Measurements from ENCODE around the gene RAPGEF6.
A peak's percentile ranks its signal among the peaks of the same experiment; 100 is the strongest.
"Not testable (repeated sequence)": the region's sequence is repeated elsewhere in the genome, so short reads cannot be mapped to it uniquely, and the experiment has no call there.

Gene RAPGEF6

DNA sequence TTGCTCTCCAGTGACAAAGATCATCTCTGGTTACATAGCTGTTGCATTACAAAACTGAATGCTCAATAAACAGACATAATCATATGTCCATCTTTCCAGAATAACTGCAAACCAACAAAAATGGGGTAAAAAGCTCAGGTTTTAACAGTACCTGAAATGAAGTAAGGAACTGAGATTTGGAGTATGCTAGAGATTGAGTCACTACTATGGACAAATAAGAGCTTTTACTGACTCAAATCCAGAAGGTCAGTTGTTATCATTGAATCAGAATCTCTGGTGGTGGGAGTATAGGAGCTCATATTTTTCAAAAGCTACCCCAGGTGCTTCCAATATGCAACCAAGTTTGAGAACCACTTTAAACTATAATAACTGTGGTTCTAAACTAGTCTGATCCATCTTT, 4.1 kb upstream of the RAPGEF6 start:
- DNase-seq, result no peak

DNA sequence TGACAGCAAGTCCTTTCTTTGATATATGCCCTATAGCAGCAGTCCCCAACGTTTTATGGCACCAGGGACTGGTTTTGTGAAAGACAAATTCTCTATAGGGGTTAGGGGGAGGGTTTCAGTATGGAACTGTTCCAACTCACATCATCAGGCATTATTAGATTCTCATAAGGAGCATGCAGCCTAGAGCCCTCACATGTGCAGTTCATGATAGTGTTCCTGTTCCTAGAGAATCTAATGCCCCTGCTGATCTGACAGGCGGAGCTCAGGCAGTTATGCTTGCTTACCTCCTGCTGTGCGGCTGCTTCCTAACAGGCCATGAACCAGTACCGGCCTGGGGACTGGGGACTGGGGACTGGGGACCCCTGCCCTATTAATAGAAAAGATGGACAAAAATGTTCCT, 2.7 kb upstream of the RAPGEF6 start:
- DNase-seq, result no peak

DNA sequence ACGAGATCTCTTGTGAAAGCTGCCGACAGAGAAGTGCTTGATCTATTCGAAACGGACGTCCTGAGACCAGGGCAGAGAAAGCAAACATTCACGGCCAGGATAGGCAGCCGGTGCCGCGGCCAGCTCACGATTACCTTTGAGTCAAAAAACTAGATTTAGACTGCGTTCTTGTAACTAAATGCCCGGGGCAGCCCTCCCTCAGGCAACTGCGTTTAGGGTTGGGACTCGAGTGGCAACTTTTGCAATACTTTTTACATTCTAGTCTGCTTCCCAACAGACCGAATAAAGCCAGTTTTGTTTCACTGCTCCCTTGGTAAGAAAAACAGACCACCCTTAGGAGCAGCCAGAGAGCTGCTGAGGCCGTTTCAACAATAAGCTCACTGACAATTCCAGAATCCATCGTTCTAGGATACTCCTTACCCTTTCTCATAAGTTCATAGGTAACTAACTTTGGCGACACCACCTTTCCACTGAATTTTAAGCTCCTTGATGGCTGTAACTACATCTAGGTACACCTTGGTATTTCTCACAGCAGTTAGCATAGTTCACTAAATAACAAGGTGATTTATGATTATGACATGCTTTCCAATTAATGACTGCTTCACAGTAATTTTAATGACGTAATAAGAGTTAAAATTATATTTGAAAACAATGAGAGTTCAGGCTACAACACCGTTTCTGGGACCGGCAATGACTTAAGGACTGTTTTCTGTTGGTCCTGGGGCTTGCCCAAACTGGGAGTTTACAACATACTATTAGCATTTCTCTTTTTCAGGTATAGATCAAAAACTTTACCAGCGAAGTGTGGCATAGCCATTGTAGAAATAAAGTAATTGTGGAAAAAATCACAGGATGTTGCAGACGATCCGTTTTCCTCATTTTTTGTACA, 899 bp upstream of the RAPGEF6 start:
- no peak for DNase-seq

DNA sequence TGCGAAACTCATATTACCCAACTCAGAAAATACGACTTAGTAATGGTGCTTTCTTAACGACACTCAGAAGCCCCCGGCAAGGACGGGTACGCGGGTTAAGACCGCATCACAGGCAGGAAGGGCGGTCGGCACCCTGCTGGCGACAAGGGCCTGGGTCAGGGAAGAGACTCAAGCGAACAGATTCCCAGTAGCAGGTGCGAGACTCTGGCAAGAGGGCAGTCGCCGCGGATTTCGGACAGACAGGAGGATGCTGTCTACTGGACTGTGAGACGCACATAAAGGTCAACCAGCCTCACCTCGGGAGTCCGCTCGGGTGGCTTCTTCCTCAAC, 398 bp downstream of the RAPGEF6 start:
- DNase-seq, result peak; percentile 47 to 54

DNA sequence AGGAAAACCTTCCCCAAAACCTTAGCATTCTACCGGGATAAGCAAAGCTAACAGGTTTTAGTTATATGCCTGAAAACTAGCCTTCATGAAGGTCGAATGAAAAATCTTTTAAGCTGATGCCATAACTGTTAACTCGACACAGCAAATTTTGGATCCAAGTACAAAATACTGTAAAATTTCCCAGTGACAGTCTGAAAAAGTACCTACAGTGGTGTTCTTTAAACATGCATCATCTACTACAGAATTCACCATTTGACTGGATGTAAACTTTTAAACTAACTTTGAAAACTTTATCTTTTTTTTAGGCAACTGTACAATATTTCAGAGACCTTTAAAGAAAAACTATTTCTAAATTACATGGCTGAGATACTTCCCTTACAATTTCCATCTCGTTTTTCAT, 791 bp downstream of the RAPGEF6 start:
- DNase-seq, result no peak

DNA sequence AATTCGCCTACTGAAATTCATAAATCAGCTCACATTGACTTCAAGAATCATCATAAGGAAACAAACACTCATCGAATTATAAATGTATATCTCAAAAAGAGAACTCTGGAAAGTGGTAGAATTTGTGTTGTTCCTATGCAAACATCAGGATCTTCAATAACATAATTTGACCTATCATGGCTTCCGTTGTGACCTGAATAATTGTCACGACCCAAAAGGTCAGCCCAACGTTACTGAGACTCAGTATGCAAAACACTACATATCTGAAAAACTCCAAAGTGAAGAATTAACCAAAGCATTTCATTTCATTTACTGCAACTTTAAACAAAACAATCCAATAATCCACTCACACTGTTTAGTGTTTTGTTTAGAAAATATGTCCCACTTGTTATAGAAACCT, 1.2 kb downstream of the RAPGEF6 start:
- DNase-seq, result no peak

DNA sequence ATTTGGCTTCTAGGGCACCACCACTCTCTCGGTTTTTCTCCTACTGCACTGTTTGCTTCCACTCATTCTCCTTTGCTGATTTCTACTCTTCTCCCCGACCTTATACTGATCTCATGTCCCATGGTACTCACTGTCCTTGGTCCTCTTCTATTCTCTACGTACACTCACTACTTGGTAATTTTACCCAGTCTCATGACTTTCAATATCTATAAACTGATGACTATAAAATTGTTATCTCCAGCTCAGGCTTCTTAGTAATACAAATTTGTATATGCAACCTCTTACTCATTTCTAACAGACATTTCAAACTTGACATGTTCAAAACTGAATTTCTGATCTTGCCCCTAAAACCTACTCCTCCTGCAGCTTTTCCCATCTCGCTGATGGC, 4.1 kb downstream of the RAPGEF6 start:
- no peak for DNase-seq

DNA sequence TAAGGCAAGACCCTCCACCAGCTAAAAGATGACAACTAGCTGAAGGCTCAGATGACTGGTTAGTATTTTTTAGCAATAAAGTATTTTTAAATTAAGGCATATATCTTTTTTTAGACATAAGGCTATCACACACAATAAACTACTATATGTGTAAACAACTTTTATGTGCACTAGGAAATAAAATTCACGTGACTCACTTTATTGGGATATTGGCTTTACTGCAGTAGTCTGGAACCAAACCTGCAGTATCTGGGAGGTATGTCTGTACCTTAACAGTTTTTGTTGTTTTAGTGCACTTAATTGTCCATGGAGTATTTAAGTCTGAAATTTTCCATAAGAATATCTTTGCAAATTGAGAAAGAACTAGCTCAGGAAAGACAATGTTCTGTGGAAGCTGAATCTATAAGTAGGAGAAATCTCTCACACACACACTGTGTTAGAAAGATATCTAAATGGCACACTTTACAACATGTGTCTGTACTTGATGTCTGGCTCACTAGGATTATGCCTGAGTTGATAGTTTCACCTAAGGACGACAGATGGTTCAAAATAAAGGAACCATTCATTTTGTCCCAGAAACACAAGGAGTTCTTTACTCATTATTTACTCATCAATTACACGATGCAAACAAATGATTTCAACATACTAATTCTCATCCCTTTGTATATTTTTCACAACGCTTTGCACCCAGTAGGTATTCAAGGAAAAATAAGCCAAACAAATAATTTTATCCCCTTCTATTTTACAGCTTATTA, 4.6 kb downstream of the RAPGEF6 start:
- DNase-seq, result no peak

DNA sequence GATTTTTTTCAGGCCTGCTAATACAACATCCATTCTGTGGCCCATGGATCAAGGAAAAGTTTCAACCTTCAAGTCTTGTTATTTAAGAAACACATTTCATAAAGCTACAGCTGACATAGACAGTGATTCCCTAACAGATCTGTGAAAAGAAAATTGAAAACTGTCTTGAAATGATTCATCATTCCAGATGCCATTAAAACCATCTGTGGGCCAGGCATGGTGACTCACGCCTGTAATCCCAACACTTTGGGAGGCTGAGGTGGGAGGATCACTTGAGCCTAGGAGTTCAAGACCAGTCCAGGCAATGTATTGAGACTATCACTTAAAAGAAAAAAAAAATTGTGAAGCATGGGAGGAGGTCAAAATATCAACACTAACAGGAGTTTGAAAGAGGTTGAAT, 6.0 kb downstream of the RAPGEF6 start:
- DNase-seq, result no peak

DNA sequence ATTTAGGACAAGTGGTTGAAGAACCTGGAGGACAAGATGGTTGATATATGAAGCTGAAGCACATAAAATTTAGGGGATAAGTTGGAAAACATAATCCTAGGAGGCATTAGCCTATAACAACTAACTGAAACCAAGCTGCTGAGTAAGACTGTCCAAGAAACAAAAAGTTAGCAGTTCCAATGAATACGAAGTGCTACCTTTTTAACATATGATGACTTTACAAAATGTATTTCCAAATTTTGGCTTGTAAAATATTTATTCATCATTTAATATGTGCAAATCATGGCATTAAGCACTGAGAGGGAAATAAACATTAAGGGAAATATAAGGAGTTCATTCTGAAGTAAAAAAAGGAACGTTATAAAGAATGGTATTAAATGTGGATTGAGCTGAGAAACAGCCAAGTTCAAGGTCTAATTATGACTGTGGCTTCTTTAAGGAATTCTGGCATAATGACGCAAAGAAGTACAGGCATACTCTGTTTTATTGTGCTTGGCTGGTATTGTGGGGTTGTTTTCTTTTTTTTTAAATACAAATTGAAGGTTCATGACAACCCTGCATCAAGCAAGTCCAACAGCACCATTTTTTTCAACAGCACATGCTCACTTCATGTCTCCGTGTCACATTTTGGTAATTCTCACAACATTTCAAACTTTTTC, 7.7 kb downstream of the RAPGEF6 start:
- no peak for DNase-seq

DNA sequence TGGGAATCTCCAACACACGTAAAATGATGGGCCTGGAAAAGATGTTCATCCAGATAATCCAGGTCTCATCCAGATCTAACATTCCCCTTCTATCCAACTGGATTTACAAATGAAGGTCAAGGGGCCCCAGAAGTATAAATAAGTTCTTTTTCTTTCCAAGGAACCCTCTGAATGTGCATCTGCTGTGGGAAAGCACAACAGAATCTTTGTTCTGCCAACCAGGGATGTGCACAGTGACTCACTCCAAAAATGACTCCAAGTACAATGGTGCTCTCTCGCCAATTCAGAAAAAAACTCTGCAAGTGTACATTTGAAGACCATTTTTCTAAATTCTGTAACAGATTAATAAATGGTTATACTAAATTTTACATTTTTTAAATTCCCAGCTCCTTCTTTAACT, 12.4 kb downstream of the RAPGEF6 start:
- no peak for DNase-seq

DNA sequence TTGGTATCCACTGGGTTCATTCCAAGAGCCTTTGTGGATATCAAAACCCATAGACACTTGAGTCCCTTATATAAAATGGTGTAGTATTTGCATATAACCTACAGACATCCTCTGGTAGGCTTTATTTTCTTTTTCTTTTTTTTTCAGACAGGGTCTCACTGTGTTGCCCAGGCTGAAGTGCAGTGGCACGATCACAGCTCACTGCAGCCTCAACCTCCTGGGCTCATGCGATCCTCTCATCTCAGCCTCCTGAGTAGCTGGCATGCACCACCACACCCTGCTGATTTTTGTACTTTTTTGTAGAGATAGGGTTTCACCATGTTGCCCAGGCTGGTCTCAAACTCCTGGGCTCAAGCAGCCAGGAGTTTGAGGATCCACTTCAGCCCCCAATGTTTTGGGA, 13.9 kb downstream of the RAPGEF6 start:
- DNase-seq, result not testable (repeated sequence)

DNA sequence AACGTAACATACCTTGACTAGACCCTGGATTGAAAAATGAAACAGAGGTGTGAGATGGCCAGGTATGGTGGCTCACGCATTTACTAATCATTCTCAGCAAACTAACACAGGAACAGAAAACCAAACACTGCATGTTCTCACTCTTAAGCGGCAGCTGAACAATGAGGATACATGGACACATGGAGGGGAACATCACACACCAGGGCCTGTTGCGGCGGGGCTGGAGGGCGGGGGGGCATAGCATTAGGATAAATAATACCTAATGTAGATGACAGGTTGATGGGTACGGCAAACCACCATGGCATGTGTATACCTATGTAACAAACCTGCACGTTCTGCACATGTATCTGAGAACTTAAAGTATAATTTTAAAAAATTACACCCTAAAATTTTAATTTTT, 15.9 kb downstream of the RAPGEF6 start:
- no peak for DNase-seq

DNA sequence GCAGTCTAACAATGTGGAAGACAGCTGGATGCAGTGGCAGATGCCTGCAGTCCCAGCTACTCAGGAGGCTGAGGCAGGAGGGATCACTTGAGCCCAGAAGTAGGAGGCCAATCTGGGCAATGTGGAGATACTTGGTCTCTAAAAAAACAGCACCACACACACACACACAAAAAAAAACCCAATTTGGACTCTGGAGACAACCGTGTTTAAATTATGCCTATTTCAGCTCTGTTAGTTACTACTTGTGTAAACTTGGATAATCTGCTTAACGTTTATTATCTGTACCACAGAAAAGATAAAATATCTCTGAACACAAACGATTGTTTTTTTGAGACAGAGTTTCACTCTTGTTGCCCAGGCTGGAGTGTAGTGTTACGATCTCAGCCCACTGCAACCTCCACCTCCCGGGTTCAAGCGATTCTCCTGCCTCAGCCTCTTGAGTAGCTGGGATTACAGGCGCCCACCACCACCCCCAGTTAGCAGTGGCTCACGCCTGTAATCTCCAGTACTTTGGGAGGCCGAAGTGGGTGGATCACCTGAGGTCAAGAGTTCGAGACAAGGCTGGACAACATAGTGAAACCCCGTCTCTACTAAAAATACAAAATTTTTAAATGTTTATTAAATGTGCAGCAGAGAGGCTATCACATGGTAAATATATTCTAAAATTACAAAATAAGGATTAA, 17.7 kb downstream of the RAPGEF6 start:
- DNase-seq, result no peak

DNA sequence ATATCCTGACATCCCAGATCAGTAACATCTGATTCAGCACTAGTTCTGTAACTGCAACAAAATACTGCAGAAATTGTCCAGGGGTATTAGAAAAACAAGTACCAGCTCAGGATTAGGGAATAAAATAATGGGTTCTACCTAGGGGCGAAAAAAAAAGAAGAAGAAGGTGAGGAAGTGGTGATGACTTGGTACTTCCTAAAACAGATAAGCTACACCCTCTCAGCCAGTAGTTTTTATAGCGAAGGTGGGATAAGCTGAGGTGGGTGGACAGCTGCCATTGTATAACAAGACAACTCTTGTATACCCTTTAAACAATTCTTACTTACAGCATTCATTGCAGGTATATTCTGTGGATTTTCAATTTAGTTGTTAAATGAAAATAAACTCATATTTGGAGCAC, 19.1 kb downstream of the RAPGEF6 start:
- no peak for DNase-seq

DNA sequence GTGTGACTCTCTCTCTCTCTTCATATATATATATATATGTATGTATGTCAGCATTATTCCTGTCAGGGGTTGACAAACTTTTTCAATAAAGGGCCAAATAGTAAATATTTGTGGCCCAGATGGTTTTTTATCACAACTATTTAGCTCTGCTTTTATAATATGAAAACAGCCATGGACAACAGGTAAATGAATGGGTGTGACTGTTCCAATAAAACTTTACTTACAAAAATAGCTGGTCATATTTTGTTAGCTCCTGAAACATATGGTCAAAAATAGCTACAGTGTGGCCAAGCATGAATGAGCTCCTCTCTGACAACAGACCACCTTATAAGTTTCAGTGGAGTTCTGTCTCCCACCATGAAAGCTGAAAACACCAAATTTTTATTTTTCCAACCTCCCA, 21.6 kb downstream of the RAPGEF6 start:
- no peak for DNase-seq

DNA sequence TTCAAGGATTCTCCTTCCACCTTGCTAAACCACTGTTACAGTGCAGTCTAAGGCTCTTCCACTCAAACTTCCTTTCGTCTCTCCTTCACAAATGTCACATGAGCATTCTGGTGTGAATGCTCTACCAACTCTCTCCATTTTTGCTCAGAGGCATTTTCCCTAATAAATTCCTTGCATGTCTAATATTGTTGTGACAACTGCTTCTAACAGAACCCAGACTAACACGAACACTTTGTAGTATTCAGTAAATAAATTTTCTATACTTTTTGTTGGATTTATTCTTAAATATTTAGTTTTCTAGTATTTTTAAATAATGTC, 24.0 kb downstream of the RAPGEF6 start:
- DNase-seq, result no peak

DNA sequence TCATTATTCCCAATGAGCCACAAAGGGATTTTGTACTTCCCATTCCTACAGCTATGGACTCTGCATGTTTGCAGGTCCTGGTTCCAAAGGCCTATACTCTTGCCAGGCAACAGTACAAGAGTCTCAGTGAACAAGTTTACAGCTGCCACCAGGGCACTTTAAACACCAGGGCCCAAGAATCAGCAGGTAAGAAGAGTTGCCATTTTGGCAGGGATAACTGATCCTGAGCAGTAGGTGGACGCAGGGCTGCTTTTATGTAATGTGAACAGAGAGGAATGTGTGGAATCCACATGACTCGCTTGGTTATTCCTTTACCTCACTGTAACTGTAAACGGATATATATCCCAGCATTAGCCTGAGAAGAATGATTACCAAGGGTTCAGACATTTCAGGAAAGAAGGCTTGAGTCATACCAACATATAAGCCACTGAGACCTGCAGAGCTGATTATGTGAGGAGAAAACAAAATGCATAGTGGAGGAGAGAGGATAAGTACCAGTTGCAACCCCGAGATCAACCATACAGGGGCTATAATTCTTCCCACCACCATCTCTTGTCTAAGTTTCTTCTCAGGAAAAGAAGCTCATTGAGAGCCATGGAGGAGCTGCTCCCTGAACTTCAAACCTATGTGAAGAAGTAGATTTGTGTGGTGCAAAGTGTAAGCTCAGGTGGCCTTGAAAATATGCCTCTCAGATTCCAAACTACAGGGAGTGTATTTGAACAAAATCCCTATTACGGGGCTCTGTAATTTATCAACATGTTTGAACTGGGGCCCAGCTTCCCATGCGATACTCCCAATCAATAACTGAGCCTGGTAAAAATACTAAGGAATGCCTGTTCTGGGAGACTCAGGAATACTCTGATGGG, 24.6 kb downstream of the RAPGEF6 start:
- DNase-seq, result no peak

DNA sequence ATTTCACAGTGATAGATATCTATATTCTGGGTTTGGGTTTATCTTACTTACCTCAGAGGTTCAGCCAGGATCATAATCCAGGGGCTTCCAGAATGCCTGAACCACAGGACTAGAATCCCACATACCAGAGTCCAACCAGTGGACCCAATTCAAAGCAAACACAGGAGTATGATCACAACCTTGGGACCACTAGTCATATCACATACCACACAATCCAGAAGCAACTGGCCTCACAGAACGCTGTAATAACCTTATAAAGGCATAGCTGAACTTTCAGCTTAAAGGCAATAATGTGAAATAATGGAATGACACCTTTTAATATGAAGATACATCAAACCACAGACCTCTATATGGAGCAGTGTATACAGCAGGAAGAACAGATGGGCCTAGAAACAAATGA, 25.3 kb downstream of the RAPGEF6 start:
- DNase-seq, result no peak

DNA sequence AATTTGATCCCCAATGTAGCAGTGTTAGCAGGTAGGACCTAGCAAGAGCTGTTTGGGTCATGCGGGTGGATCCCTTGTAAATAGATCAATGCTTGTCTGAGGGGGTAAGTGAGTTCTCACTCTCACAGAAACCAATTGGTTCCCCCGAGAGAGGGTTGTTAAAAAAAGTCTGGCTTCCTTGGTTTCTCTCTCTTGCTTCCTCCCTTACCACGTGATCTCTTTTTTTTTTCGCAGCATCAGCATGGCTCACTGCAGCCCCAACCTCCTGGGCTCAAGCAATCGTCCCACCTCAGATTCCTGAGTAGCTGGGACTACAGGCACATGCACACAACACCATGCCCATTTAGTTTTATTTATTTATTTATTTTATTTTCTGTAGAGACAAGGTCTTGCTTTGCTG, 26.4 kb downstream of the RAPGEF6 start:
- no peak for DNase-seq

DNA sequence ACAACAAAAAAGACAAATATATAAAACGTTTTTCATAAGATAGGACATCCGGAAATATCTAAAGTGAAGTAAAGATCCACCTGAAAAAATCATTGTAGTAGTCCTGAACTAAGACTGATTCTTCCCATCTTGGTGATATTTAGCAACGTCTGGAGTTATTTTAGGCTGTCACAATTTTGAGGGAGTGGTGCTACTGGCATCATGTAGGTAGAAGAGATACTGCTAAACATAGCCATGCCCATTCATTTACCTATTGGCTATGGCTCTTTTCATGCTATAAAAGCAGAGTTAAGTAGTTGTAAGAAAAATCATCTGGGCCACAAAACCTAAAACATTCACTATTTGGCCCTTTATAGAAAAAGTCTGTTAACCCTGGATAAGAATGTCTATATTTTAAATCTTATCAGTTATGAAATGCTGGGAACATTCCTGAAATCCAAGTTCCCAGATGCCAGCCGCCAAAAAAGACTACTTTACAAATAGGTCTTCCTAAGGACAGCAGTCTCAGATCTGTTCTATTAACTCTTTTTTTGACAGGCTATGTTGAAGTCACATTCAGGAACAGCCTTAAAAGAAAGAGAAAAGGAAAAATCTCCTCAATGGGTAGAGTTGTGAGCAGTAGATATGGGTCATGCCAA, 27.0 kb downstream of the RAPGEF6 start:
- no peak for DNase-seq

DNA sequence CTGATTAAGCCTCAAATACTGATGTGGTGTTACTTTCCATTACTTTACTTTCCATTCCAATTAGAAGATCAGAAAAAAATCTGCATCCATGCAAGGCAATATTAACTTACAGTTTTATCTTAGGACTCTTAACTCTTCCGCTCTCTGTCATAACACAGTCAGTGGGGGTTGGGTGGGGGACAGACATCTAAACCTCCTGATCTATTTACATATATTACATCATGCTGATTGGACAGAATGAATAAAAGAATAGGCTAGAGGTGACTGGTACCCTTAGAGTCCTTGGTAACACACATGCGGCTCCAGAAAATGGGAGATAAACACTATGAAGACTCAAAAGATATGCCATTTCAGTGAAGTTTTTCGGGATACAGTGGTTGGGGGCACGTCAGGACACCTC, 27.6 kb downstream of the RAPGEF6 start:
- no peak for DNase-seq

Measured in stimulated activated CD4-positive, alpha-beta T cell treated with anti-CD3 and anti-CD28 coated beads, Interleukin-2, amount 100 ng/mL, for 48 hours (primary cell).